Panc1 (cell line): Measurements from ENCODE around the gene FHIT. TPM values are rescaled to one million over a fixed set of nuclear protein-coding genes. Genes with fewer than 3 reads are reported as not detected.

Source experiments
- ATAC-seq: fragments of 200-7000 bp; cut with Tn5 transposase; 2 replicates; pipeline ENCODE4 v1.9.1; 2020; ENCODE audit warnings: mild to moderate bottlenecking, moderate library complexity
- BruUV-seq: library from RNA; stranded (reverse); fragments of 400-500 nt; replicated peaks from 2 replicates; lab custom pipeline; 2021; lab: Mats Ljungman, UMichigan
- CTCF ChIA-PET: fragments of 300-600 bp; sonication (Branson Sonifier 250); formaldehyde crosslinking; loops from one replicate; lab custom pipeline; 2022; ENCODE audit warnings: antibody characterized with exemption; lab: Charles Lee
- POLR2A ChIA-PET: fragments of 300-600 bp; sonication (Branson Sonifier 250); formaldehyde crosslinking; loops from one replicate; lab custom pipeline; 2022; ENCODE audit warnings: antibody characterized with exemption; lab: Charles Lee
- DNase-seq: peaks from one replicate; pipeline ENCODE4 v3.0.0-alpha.2; 2010; ENCODE audit warnings: low read depth, low spot score
- H3K27ac ChIP-seq: 2 replicates; pipeline ENCODE4 v1.5.1; 2011; ENCODE audit warnings: mild to moderate bottlenecking, low read length, inconsistent platforms
- H3K27me3 ChIP-seq: fragments of 200-500 bp; sonication (Bioruptor generic); 2 replicates; pipeline ENCODE4 v1.6.0; 2014; ENCODE audit warnings: low read length, inconsistent platforms; ENCODE audit not compliant: control insufficient read depth, insufficient read depth
- H3K36me3 ChIP-seq: fragments of 200-500 bp; sonication (Bioruptor generic); 2 replicates; pipeline ENCODE4 v1.5.1; 2014; ENCODE audit warnings: inconsistent platforms, mild to moderate bottlenecking, low read length, moderate library complexity; ENCODE audit not compliant: control insufficient read depth, insufficient read depth
- H3K4me1 ChIP-seq: 2 replicates; pipeline ENCODE4 v1.5.1; 2011; ENCODE audit warnings: inconsistent platforms, mild to moderate bottlenecking, low read length, moderate library complexity; ENCODE audit not compliant: control insufficient read depth, insufficient read depth
- H3K4me3 ChIP-seq, 2 experiments: 2 replicates each; pipeline ENCODE4 v1.5.1; 2011 to 2012; ENCODE audit warnings: low read depth in 2 of 2, low read length in 2 of 2, mild to moderate bottlenecking in 2 of 2, inconsistent platforms in 1 of 2, moderate library complexity in 1 of 2
- H3K9me3 ChIP-seq: fragments of 200-500 bp; sonication (Bioruptor generic); 2 replicates; pipeline ENCODE4 v1.5.1; 2014; ENCODE audit warnings: low read depth, mild to moderate bottlenecking, inconsistent platforms, low read length, moderate library complexity; ENCODE audit not compliant: control insufficient read depth, insufficient read depth
- CTCF ChIP-seq: fragments of 450-650 bp; IDR thresholded peaks from 2 replicates; pipeline ENCODE4 v1.5.1; 2017; ENCODE audit warnings: mild to moderate bottlenecking
- POLR2AphosphoS5 ChIP-seq: IDR thresholded peaks from 2 replicates; pipeline ENCODE4 v1.6.1; 2012; ENCODE audit warnings: mild to moderate bottlenecking, low read depth, low read length, moderate library complexity
- REST ChIP-seq, 2 experiments: IDR thresholded peaks; 2 replicates each; pipeline ENCODE4 v1.6.1; 2011 to 2012; ENCODE audit warnings: low read depth in 2 of 2, control low read depth in 1 of 2, low read length in 1 of 2, mild to moderate bottlenecking in 1 of 2, moderate library complexity in 1 of 2; ENCODE audit not compliant: insufficient read depth in 1 of 2
- SIN3A ChIP-seq: IDR thresholded peaks from 2 replicates; pipeline ENCODE4 v1.6.1; 2012; ENCODE audit warnings: low read depth, mild to moderate bottlenecking, low read length, moderate library complexity, borderline replicate concordance; ENCODE audit not compliant: insufficient read depth
- TCF7L2 ChIP-seq: IDR thresholded peaks from 2 replicates; pipeline ENCODE4 v1.6.1; 2011; ENCODE audit warnings: mild to moderate bottlenecking, low read depth, low read length, inconsistent platforms
- in situ Hi-C: cut with HindIII; loops from 2 replicates; pipeline ENCODE4 v1.10.0; 2016; ENCODE audit warnings: low sequenced_read_pairs, low pct_unique_long_range_greater_than_20kb
- intact Hi-C: fragments of 100-400 bp; cut with micrococcal nuclease; formaldehyde crosslinking; loops from one replicate; pipeline ENCODE4 v1.10.0; 2022; ENCODE audit not compliant: unreplicated experiment
- total RNA-seq: library from RNA; stranded (reverse); gene quantifications from one replicate; pipeline ENCODE4 v1.2.1, GENCODE V29; 2021; ENCODE audit not compliant: unreplicated experiment

Gene FHIT
- total RNA-seq, 1 experiment from 2014 or later, result 2.2 TPM

- in situ Hi-C loops, result no loop called here
- CTCF ChIA-PET, result no interaction called here
- BruUV-seq, result no TSS peak
- POLR2A ChIA-PET, result no interaction called here
- no peaks in the 10 kb centered on the region for H3K4me1 ChIP-seq
- DNase-seq, result no peak
- no peak for ATAC-seq
- H3K4me3 ChIP-seq, result no peak overlapping the region
- intact Hi-C loops, result no loop called here
- H3K27me3 ChIP-seq, result no peaks in the 10 kb centered on the region
- H3K36me3 ChIP-seq, result no peaks in the 10 kb centered on the region
- H3K27ac ChIP-seq, result no peak overlapping the region
- TF ChIP-seq TCF7L2, result no peak
- TF ChIP-seq REST (IDR thresholded peaks at IDR 0.05; ENCODE audit: insufficient read depth in 1 of 2, low read depth in 2 of 2, low read length in 1 of 2), result no peak
- no peak for TF ChIP-seq SIN3A
- no peak for TF ChIP-seq POLR2AphosphoS5
- no peak for TF ChIP-seq CTCF
- no peaks in the 10 kb centered on the region for H3K9me3 ChIP-seq
Measured at GRCh38 chr3:61015859-61016258, 235.4 kb downstream of the FHIT start.

DNA sequence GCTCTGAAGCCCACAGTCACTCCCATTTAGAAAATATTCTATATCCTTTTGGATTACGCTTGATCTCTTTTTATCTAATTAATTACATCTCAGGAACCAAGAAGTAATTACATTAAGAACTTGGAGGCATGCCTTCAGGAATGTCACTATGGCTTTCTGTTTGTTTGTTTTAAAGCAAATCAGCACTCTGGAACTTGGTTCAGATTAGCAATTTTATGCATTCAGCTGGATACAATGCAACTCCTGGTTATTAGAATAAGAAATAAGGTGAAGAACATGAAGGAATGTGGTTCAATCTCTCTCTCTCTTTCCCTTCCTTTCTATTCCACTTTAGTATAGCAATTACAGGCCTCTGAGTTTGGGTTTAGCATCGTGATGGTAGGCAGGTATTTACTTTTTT, 235.8 kb downstream of the FHIT start:
- Histone ChIP-seq H3K27me3 (no peaks in the 10 kb centered on the region), H3K4me1 (no peaks in the 10 kb centered on the region), H3K4me3 (no peak overlapping the region), H3K27ac (no peak overlapping the region), H3K36me3 (no peaks in the 10 kb centered on the region), H3K9me3 (no peaks in the 10 kb centered on the region)
- ATAC-seq (no peak), DNase-seq (no peak)
- intact Hi-C loops, result no loop called here
- BruUV-seq, result no TSS peak
- in situ Hi-C loops, result no loop called here
- ChIA-PET POLR2A (no interaction called here), CTCF (no interaction called here)
- TF ChIP-seq SIN3A (no peak), REST (IDR thresholded peaks at IDR 0.05; ENCODE audit: insufficient read depth in 1 of 2, low read depth in 2 of 2, low read length in 1 of 2) (no peak), TCF7L2 (no peak), POLR2AphosphoS5 (no peak), CTCF (no peak)
